DOHH2 (cell line): ENCODE results near the gene SEMA3D.

ENCODE experiments used
- EZH2phosphoT487 ChIP-seq: fragments of 200-600 bp; sonication (generic); IDR thresholded peaks from 2 replicates; pipeline ENCODE4 v1.6.1; 2017; ENCODE audit warnings: borderline replicate concordance, mild to moderate bottlenecking, antibody characterized with exemption, low read length, moderate library complexity, mixed read lengths
- TF ChIP-seq, protein P1 (sequence below): fragments of 200-600 bp; sonication (generic); IDR thresholded peaks from one replicate; pipeline ENCODE4 v1.5.1; 2014; ENCODE audit warnings: antibody characterized with exemption, mild to moderate bottlenecking, low read depth, low read length; ENCODE audit not compliant: poor library complexity, severe bottlenecking

DNA sequence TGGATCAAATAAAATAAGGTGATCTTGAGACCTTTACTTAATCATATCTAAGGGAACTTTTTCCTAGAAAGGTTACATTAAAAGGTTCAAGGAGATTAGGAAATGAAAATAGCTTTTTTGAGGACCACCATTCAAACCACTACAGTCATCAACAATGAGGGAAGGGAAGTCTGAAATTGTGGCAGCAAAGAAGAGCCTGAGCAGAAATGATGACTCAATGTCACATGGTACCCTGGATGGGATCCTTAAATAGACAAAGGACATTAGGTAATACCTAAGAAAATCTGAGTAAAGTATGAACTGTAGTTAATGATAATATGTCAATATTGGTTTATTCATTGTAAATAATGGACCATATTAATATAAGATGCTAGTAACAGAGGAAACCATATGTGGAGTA lies 236.0 kb downstream of the SEMA3D start:
- TF ChIP-seq, protein P1, sequence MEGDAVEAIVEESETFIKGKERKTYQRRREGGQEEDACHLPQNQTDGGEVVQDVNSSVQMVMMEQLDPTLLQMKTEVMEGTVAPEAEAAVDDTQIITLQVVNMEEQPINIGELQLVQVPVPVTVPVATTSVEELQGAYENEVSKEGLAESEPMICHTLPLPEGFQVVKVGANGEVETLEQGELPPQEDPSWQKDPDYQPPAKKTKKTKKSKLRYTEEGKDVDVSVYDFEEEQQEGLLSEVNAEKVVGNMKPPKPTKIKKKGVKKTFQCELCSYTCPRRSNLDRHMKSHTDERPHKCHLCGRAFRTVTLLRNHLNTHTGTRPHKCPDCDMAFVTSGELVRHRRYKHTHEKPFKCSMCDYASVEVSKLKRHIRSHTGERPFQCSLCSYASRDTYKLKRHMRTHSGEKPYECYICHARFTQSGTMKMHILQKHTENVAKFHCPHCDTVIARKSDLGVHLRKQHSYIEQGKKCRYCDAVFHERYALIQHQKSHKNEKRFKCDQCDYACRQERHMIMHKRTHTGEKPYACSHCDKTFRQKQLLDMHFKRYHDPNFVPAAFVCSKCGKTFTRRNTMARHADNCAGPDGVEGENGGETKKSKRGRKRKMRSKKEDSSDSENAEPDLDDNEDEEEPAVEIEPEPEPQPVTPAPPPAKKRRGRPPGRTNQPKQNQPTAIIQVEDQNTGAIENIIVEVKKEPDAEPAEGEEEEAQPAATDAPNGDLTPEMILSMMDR = no peak
- TF ChIP-seq EZH2phosphoT487 = no peak
